ENCODE data around the gene PAX1.

PAX1 gene

GRCh38 chr20:21729316-21729715 lies 23.9 kb downstream of the PAX1 start:
- no peak for TF ChIP-seq CTCF (conservative IDR thresholded peaks at IDR 0.05; ENCODE audit: low read length)
- no peak overlapping the region for H3K4me3 ChIP-seq (ENCODE audit: low read length)
- no peak for DNase-seq (ENCODE audit: low read depth)

GRCh38 chr20:21739161-21739560 lies 33.7 kb downstream of the PAX1 start:
- TF ChIP-seq CTCF (conservative IDR thresholded peaks at IDR 0.05; ENCODE audit: low read length) = no peak
- DNase-seq (ENCODE audit: low read depth) = no peak

GRCh38 chr20:21739682-21740081 lies 34.2 kb downstream of the PAX1 start:
- no peak overlapping the region for H3K4me3 ChIP-seq (ENCODE audit: low read length)
- no peak for TF ChIP-seq CTCF (conservative IDR thresholded peaks at IDR 0.05; ENCODE audit: low read length)
- no peak for DNase-seq (ENCODE audit: low read depth)

More at GRCh38 chr20:21739161-21739560, 33.7 kb downstream of the PAX1 start:
- no peak overlapping the region for H3K4me3 ChIP-seq (ENCODE audit: low read length)

GRCh38 chr20:21741266-21741665 lies 35.8 kb downstream of the PAX1 start:
- no peak for TF ChIP-seq CTCF (conservative IDR thresholded peaks at IDR 0.05; ENCODE audit: low read length)
- no peak overlapping the region for H3K4me3 ChIP-seq (ENCODE audit: low read length)
- no peak for DNase-seq (ENCODE audit: low read depth)

- DNase-seq (ENCODE audit: low read depth) = no peak
- H3K4me3 ChIP-seq (ENCODE audit: low read length) = no peak overlapping the region
- TF ChIP-seq CTCF (conservative IDR thresholded peaks at IDR 0.05; ENCODE audit: low read length) = no peak
Observed at GRCh38 chr20:21762646-21763045, 57.2 kb downstream of the PAX1 start.

- H3K4me3 ChIP-seq (ENCODE audit: low read length) = no peak overlapping the region
- TF ChIP-seq CTCF (conservative IDR thresholded peaks at IDR 0.05; ENCODE audit: low read length) = no peak
- DNase-seq (ENCODE audit: low read depth) = no peak
Observed at GRCh38 chr20:21767200-21767738, 61.8 kb downstream of the PAX1 start.

- no peak for DNase-seq (ENCODE audit: low read depth)
- no peak overlapping the region for H3K4me3 ChIP-seq (ENCODE audit: low read length)
Observed at GRCh38 chr20:21767739-21768223, 62.3 kb downstream of the PAX1 start.

More at GRCh38 chr20:21767739-21768223, 62.3 kb downstream of the PAX1 start:
- no peak for TF ChIP-seq CTCF (conservative IDR thresholded peaks at IDR 0.05; ENCODE audit: low read length)

Data from AG10803 (cell line).